NCI-H2107 treated with DMSO at 0.1 percent for 48 hours (cell line): ENCODE measurements around the gene AMBP.

Experiments used
- DNase-seq: peaks from one replicate; lab custom pipeline; 2025; ENCODE audit not compliant: unreplicated experiment; lab: John Stamatoyannopoulos, UW

AMBP gene

GRCh38 chr9:114076237-114077161 lies 1.6 kb downstream of the AMBP start:
- no peak for DNase-seq

GRCh38 chr9:114075602-114076001 lies 2.5 kb downstream of the AMBP start:
- no peak for DNase-seq

DNA sequence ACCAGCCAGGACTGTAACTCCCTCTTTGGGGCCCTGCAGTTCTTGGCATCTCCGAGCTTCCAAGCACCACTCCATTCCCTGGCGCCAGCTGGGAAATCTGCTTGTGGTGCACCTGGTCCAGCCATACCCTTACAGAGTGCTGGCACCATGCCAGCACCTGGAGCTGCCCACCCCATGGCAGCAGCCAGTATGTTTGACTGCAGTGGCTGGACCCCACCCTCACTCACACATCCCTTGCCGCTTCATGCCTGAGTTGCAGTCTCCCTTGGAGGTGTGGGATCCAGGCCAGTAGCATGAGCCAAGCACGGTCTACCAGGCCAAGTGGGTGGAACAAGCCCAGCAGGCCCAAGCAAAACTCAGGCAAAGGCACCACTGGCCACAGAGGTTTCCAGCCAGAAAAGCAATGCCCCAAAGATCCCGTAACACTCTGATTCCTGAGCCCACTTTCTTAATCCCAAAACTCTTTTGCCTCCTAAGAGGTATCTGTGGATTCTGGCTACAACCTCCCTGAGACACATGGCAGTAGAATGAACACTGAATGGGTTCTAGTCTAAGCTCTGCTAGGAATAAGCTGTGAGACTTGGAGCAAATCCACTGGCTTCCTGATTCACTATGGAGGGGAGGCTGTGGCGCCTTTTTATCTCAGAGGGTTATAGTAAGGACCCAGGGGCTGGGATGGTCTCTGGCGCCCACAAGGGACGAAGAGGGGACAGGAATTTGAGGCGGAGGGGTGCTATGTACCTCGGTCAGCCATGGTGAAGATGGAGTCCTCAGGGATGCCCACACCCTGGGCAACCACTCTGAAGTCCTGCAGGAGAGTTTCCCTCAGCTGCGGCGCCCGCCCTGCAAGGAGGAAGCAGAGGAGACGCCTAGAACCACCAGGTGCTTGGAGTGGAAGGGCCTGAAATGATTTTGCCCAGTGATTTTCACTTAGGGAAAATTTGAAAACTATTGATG lies 5.6 kb downstream of the AMBP start:
- DNase-seq = no peak

DNA sequence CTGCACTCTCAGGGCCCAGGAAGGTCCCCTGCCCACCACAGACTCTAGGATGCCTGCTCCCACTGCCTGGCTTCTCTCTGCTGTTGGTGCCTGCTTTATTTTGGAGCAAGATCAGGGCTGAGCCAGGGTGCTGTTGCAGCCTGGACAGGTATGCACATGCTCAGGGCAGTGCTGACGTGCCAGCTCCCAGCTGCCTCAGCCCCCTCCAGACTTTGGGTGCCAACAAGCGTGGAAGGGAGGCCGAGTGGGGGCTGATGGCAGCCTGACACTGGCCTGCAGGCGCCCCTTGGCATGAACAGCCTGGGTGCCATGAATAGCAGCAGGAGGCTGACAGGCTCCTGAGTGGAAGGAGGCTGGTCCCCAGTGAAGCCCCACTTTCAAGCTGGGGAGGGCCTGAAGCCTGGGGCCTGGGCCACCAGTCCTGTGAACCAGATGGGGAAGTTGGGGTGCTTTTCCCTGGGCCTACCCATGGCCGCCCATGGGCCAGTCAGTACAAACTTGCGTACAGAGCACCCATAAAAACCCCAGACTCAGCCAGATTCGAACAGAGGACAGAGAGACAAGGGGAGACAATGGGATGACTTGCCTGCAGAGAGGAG lies 6.8 kb downstream of the AMBP start:
- DNase-seq = no peak

- no peak for DNase-seq
Observed at GRCh38 chr9:114070188-114071103, 7.7 kb downstream of the AMBP start.

DNA sequence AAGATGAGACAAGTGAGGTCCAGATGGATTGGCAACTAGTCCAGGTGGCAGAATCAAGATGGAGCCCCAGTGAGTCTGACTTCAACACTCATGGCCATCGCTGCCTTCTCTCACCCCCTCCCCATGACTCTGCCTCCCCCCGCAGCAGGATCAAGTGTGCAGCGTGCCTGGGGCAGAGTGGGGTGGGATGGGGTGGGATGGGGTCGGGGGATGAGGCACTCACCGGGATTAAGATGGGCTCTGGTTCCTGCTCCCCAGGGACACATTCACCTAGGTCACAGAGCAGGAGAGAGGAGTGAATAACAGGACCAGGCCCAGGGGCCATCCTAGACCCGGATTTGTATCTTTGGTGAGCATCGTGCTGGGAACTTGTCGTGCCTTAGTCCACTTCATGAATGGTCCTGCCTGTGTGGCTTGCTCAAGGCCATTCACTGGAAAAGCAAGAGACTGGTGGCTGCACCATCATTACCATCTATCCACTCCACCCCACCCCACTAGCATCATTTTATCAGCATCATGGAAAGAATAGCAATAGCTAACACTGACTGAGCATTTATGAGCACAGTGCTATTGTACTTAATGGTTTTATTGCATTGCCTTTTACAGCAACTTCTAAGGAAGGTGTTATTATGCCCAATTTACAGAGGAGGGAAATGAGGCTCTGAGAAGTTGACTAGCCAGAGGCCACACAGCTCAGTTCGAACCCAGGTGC lies 8.5 kb downstream of the AMBP start:
- no peak for DNase-seq

GRCh38 chr9:114065304-114065703 lies 12.8 kb downstream of the AMBP start:
- DNase-seq = no peak

DNA sequence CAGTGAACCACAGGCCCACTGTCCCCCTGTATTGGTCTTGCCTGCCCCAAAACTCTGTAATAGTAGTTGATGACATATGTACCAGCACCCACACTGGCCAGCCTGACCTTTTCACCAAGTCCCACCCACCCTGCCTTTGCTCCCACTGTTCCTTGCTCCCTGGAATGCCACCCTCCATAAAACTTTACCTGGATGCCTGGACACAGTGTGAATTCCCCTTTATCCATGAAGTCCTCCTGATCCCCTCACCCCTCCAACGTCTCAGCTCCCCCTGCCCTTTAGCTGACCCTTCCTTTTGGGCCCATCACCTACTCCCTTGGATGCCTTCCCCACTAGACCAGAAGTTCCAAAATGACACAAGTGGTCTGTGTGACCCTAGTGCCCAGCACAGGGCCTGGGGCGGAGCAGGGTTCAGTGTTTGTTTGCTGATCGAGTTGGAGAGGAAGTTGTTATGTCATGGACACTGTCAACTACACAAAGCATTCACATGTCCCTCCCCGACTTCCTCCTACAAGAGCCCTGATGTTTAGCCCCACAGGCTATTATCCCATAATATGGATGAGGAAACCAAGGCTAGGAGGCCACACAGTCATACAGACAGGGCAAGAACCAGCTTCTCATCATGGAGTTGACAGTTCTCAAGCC lies 16.1 kb downstream of the AMBP start:
- no peak for DNase-seq

- no peak for DNase-seq
Observed at GRCh38 chr9:114061292-114061691, 16.8 kb downstream of the AMBP start.

DNA sequence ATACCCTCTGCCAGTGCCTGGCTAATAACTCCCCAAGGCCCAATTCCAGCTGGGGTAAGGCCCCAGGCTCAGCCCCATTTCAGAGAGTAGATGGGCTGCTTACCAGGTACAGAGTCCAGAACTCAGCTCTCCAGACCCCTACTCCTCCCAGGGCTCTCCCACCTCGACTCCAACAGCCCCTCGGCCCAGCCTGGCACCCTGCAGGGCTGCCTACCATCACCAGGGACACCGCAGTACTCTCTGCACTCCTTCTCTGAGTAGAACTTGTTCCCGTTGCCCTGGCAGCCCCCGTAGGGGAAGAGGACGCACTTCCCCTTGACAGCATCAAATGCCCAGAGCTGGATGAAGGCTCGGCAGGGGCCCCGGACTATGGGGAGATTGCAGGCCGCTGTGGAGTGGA lies 17.4 kb downstream of the AMBP start:
- no peak for DNase-seq

GRCh38 chr9:114060070-114060469 lies 18.0 kb downstream of the AMBP start:
- no peak for DNase-seq

- no peak for DNase-seq
Observed at GRCh38 chr9:114059047-114059803, 18.9 kb downstream of the AMBP start.

- no peak for DNase-seq
Observed at GRCh38 chr9:114058688-114059046, 19.4 kb downstream of the AMBP start.

- DNase-seq = no peak
Observed at GRCh38 chr9:114057161-114057885, 20.8 kb downstream of the AMBP start.

DNA sequence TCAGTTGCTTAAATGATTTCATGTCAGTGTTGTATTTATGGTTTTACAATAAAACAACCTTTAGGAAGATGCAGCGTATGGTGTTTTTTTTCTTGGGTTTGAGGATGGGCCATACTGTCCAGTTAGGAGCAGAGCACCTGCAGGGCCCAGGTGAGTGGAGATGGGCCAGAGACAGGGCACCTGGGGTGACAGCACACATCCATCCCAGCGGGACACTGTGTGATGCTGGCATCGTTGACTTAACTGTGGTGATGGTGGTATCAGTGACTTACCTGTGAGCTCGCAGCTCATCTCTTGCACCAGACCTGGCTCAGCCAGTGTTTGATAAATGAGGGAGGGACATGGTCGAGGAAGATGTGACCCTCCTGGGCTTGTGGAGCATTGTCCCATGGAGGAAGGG lies 21.6 kb downstream of the AMBP start:
- no peak for DNase-seq

DNA sequence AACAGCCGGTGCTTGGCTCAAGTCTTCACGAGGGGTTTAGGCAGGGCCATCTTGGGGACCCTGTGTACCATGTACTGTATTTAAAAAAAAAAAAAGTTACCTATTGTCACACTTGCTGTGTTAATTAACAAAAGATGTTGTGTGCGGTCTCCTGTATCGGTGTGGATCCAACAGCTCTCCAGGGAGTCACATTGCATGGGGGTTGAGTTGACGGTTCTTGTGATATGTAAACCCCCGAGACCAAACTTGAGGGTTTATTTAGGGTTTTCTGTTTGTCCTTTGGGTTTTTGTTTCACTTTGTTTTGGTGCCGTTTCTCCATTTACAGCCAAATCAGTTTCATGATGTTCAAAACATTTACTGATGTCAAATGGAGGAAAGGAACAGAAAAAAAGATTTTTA lies 22.2 kb downstream of the AMBP start:
- no peak for DNase-seq

- no peak for DNase-seq
Observed at GRCh38 chr9:114055061-114055460, 23.0 kb downstream of the AMBP start.

GRCh38 chr9:114054191-114054690 lies 23.9 kb downstream of the AMBP start:
- DNase-seq = no peak
